Ramos (cell line): Measurements from ENCODE around the gene RPL32.

Source experiments
- in situ Hi-C: fragments of 300-500 bp; cut with MboI; formaldehyde crosslinking; loops from one replicate; pipeline ENCODE4 v1.14.3; 2022; ENCODE audit warnings: low sequenced_read_pairs; ENCODE audit not compliant: unreplicated experiment

RPL32 gene

GRCh38 chr3:12841149-12841969, at the start of gene RPL32:
Gene RPL32, minus strand, starts transcription at chr3:12841565. Its CDS starts 1,328 bp downstream, at chr3:12840237.
- in situ Hi-C loops: no loop called here

GRCh38 chr3:12890610-12891390, 49.4 kb upstream of the RPL32 start:
- in situ Hi-C loops: loop anchor here (25.0 kb wide), 1 partner anchor 753 kb away; no protein-coding TSS in a partner anchor

- in situ Hi-C loops: loop anchor here (25.0 kb wide), 1 partner anchor 749 kb away; no protein-coding TSS in a partner anchor
Measured at GRCh38 chr3:12886736-12887135, 45.4 kb upstream of the RPL32 start.

- in situ Hi-C loops: loop anchor here (25.0 kb wide), 1 partner anchor 749 kb away; no protein-coding TSS in a partner anchor
Measured at GRCh38 chr3:12886106-12886679, 44.8 kb upstream of the RPL32 start.

- in situ Hi-C loops: loop anchor here (25.0 kb wide), 1 partner anchor 748 kb away; no protein-coding TSS in a partner anchor
Measured at GRCh38 chr3:12885583-12885930, 44.2 kb upstream of the RPL32 start.

- in situ Hi-C loops: loop anchor here (25.0 kb wide), 1 partner anchor 748 kb away; no protein-coding TSS in a partner anchor
Measured at GRCh38 chr3:12884790-12885582, 43.6 kb upstream of the RPL32 start.

GRCh38 chr3:12884186-12884680, 42.9 kb upstream of the RPL32 start:
- in situ Hi-C loops: loop anchor here (25.0 kb wide), 1 partner anchor 747 kb away; no protein-coding TSS in a partner anchor

- in situ Hi-C loops: loop anchor here (25.0 kb wide), 1 partner anchor 745 kb away; no protein-coding TSS in a partner anchor
Measured at GRCh38 chr3:12882336-12883310, 41.3 kb upstream of the RPL32 start.

GRCh38 chr3:12881858-12882257, 40.5 kb upstream of the RPL32 start:
- in situ Hi-C loops: loop anchor here (25.0 kb wide), 1 partner anchor 745 kb away; no protein-coding TSS in a partner anchor

GRCh38 chr3:12879191-12879815, 37.9 kb upstream of the RPL32 start:
- in situ Hi-C loops: loop anchor here (25.0 kb wide), 1 partner anchor 742 kb away; no protein-coding TSS in a partner anchor

- in situ Hi-C loops: loop anchor here (25.0 kb wide), 1 partner anchor 741 kb away; no protein-coding TSS in a partner anchor
Measured at GRCh38 chr3:12878758-12879157, 37.4 kb upstream of the RPL32 start.

- in situ Hi-C loops: loop anchor here (25.0 kb wide), 1 partner anchor 741 kb away; no protein-coding TSS in a partner anchor
Measured at GRCh38 chr3:12878141-12878574, 36.8 kb upstream of the RPL32 start.

- in situ Hi-C loops: loop anchor here (25.0 kb wide), 1 partner anchor 740 kb away; no protein-coding TSS in a partner anchor
Measured at GRCh38 chr3:12877040-12877439, 35.7 kb upstream of the RPL32 start.

- in situ Hi-C loops: loop anchor here (25.0 kb wide), 1 partner anchor 739 kb away; no protein-coding TSS in a partner anchor
Measured at GRCh38 chr3:12875857-12876836, 34.8 kb upstream of the RPL32 start.

GRCh38 chr3:12871404-12871983, 30.1 kb upstream of the RPL32 start:
- in situ Hi-C loops: no loop called here

- in situ Hi-C loops: no loop called here
Measured at GRCh38 chr3:12870942-12871341, 29.6 kb upstream of the RPL32 start.
